GM19455 (cell line): Measurements from ENCODE around the gene LIMA1.
"Not testable (repeated sequence)": the region's sequence is repeated elsewhere in the genome, so short reads cannot be mapped to it uniquely, and the experiment has no call there.

ENCODE experiments used
- ATAC-seq: cut with Tn5 transposase; IDR thresholded peaks from one replicate; pipeline ENCODE4 v1.9.1; 2021; ENCODE audit not compliant: unreplicated experiment

LIMA1 gene

DNA sequence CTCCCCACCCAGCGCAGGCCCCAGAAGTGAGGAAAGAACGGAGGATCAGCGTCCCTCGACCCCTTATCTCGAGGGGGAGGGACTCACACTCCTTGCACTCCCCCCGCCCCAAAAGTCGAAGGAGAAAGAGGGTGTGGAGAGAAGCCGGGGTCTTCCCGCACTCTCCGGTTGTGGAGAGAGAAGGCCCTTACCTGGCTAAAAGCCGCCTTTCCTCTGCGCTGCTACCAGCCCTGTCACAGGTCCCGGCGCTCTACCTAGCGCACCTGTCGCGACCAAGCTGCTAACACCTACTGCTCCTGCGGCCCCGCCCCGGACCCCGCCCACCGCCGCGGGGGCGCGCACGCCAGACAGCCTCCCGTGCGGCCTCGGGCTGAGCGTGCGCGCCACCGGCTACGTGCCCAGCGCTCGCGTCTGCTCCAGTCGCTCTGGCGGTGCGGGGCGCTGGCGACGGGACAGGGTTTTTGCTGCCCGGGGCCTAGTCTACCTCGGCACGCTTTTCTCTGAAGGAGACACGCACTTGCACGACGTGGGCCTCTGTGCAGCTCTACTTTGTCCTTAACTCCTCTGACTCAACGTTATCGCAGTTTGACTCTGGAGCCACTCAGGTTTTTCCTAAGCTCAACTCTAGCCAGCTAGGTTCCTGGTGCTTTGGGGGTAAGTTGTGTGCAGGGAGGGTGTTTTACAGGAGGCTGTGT is at the start of gene LIMA1:
LIMA1 (minus strand) TSS at position 292 of the 695 bp plus-strand sequence. CDS start 34,769 bp downstream, outside the sequence.
- ATAC-seq = peak; percentile 93

- ATAC-seq = no peak
Observed at GRCh38 chr12:50331745-50332144, 48.4 kb upstream of the LIMA1 start.

GRCh38 chr12:50328664-50329063 is 45.3 kb upstream of the LIMA1 start:
- not testable (repeated sequence) for ATAC-seq

- ATAC-seq = no peak
Observed at GRCh38 chr12:50326590-50327284, 43.4 kb upstream of the LIMA1 start.

DNA sequence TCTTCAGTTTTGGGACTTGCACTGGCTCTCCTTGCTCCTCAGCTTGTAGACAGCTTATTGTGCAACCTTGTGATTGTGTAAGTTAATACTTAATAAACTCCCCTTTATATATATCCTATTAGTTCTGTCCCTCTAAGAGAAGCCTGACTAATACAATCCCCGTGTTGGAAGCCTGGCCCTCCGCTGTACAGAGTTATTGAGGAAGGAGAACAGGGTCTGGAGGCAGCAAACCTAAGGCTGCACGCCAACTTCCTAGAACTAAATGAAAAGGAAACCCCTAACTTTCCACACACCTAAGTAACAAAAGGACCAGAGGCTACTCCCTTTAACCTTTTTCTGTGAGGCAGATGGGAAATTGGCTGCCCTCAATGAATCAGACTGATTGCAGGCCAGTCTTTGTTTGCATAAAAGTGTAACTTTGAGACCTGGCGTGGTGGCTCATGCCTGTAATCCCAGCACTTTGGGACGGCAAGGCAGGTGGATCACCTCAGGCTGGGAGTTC is 42.6 kb upstream of the LIMA1 start:
- ATAC-seq = no peak

DNA sequence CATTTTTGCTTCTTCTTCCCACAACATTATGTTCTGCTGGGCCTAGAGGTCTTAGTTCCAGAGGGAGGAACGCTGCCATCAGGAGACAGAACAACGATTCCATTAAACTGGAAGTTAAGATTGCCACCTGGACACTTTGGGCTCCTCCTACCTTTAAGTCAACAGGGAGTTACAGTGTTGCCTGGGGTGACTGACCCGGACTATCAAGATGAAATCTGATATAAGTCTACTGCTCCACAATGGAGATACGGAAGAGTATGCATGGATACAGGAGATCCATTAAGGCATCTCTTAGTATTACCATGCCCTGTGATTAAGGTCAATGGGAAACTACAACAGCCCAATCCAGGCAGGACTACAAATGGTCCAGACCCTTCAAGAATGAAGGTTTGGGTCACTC is 41.5 kb upstream of the LIMA1 start:
- not testable (repeated sequence) for ATAC-seq

DNA sequence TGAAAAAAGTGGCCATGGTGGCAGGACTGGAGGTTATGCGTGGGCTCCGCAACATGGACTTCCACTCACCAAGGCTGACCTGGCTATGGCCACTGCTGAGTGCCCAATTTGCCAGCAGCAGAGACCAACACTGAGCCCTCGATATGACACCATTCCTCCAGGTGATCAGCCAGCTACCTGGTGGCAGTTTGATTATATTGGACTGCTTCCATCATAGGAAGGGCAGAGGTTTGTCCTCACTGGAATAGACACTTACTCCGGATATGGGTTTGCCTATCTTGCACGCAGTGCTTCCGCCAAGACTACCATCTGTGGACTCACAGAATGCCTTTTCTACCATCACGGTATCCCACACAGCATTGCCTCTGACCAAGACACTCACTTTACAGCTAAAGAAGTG is 40.8 kb upstream of the LIMA1 start:
- not testable (repeated sequence) for ATAC-seq

DNA sequence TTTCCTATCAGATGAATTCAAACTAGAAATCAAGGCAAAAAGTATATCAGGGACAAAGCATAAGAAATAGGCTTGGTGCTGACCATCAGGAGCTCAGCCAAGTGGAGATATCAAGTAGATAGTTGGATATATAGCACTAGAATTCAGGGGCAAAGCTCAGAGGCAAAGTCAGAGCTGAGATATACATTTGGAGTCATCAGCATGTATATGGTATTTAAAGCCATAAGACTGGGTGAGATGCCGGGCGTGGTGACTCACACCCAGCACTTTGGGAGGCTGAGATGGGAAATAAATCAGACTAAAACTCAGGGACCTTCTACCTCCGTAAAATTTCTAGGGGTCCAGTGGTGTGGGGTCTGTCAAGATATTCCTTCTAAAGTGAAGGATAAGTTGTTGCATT is 38.9 kb upstream of the LIMA1 start:
- no peak for ATAC-seq

GRCh38 chr12:50317203-50317602 is 33.9 kb upstream of the LIMA1 start:
- no peak for ATAC-seq

DNA sequence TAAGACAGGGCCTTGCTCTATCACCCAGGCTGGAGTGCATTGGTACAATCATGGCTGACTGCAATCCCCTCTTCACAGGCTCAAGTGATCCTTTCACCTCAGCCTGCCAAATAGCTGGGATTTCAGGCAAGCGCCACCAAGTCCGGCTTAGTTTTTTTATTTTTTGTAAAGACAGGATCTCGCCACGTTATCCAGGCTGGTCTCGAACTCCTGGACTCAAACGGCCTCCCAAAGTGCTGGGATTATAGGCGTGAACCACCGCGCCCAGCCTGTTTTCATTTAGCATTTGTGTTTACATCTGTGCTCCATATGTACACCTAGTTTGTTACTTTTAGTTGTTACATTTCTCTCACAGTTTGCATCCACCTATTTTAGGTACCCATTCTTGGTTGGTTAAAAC is 32.5 kb upstream of the LIMA1 start:
- no peak for ATAC-seq

- no peak for ATAC-seq
Observed at GRCh38 chr12:50314636-50315312, 31.5 kb upstream of the LIMA1 start.

DNA sequence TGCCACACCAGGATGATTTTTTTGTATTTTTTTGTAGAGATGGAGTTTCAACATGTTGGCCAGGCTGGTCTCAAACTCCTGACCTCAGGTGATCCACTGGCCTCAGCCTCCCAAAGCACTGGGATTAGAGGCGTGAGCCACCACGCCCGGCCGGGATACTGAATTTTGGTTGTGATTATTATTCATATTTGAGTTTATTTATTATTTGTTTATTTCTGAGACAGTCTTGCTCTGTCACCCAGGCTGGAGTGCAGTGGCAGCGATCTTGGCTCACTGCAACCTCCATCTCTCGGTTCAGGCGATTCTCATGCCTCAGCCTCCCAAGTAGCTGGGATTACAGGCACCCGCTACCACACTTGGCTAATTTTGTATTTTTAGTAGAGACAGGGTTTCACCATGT is 30.7 kb upstream of the LIMA1 start:
- not testable (repeated sequence) for ATAC-seq

- ATAC-seq = no peak
Observed at GRCh38 chr12:50313256-50313931, 30.1 kb upstream of the LIMA1 start.

- not testable (repeated sequence) for ATAC-seq
Observed at GRCh38 chr12:50311858-50312609, 28.7 kb upstream of the LIMA1 start.

DNA sequence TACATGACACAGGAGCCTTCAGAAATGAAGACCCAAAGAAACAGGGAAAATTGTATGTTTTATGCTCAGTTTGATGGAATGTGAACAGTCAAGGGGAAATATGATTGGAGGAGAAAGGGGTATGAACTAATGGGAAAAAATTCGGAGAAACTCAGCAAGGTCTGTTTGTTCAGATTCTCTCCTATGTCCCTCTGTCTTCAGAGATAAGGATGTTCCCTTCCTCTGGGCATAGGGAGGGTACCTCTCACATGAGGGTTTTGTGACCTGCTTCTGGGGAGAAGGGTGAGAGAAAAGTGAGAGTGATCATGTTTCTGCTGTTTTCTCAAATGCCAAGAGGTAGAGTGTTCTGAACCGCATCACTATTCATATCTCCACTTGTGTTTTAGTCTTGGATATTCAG is 26.6 kb upstream of the LIMA1 start:
- no peak for ATAC-seq

GRCh38 chr12:50302686-50303085 is 19.4 kb upstream of the LIMA1 start:
- ATAC-seq = no peak

DNA sequence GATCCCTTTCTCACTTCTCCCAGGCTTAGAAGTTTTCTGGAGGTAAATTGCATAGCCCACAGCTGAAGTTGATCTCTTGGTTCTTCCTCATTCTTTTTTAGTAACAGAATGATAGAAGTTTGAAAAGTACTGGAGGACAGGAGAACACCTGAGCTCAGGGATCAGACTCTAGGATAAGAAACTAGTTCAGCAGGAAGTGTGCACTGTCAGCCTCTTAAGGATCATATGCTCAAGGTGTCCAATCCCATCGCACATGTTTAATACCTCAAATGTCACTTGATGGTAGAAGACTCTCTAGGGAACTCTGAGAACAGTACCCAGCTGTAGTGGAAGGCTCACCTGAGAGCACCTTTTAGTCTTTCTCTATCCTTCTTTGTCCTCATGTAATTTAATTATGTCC is 14.7 kb upstream of the LIMA1 start:
- ATAC-seq = no peak

GRCh38 chr12:50297027-50297426 is 13.7 kb upstream of the LIMA1 start:
- no peak for ATAC-seq

DNA sequence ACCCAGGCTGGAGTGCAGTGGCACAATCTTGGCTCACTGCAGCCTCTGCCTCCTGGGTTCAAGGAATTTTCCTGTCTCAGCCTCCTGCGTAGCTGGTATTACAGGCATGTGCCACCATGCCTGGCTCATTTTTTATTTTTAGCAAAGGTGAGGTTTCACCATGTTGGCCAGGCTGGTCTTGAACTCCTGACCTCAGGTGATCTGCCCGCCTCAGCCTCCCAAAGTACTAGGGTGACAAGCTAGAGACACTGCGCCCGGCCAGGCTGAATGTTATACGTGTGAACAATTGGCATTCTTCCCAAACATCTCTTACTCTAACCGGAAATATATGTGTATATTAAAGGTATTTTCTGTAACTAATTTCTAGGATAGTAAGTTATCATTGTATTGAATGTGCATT is 13.2 kb upstream of the LIMA1 start:
- ATAC-seq = no peak

- no peak for ATAC-seq
Observed at GRCh38 chr12:50291377-50291776, 8.1 kb upstream of the LIMA1 start.

GRCh38 chr12:50290692-50291091 is 7.4 kb upstream of the LIMA1 start:
- ATAC-seq = not testable (repeated sequence)
